Left kidney (tissue), 2 donors: ENCODE data around the gene ADGRL2. TPM values are rescaled to one million over a fixed set of nuclear protein-coding genes. Genes with fewer than 3 reads are reported as not detected.
"Not testable (repeated sequence)": the region's sequence is repeated elsewhere in the genome, so short reads cannot be mapped to it uniquely, and the experiment has no call there.

ENCODE experiments used
- DNase-seq: peaks from one replicate; pipeline ENCODE4 v3.0.0-alpha.2; 2013
- polyA plus RNA-seq: library from polyadenylated mRNA; unstranded; fragments of 120-200 nt; gene quantifications from one replicate; pipeline ENCODE4 v1.2.1, GENCODE V29; 2013; ENCODE audit not compliant: insufficient read length

ADGRL2 gene
- polyA plus RNA-seq, 1 donor, result 180 TPM

- no peak for DNase-seq
These were observed 46.3 kb downstream of the ADGRL2 start for GRCh38 chr1:81847063-81847462.

- no peak for DNase-seq
These were observed 48.3 kb downstream of the ADGRL2 start for GRCh38 chr1:81848880-81849682.

- no peak for DNase-seq
These were observed 49.3 kb downstream of the ADGRL2 start for GRCh38 chr1:81850031-81850430.

- DNase-seq, result no peak
These were observed 49.8 kb downstream of the ADGRL2 start for GRCh38 chr1:81850495-81850894.

- DNase-seq, result no peak
These were observed 50.5 kb downstream of the ADGRL2 start for GRCh38 chr1:81851217-81851616.

GRCh38 chr1:81852961-81853360, 52.2 kb downstream of the ADGRL2 start:
- DNase-seq, result no peak

- no peak for DNase-seq
These were observed 66.5 kb downstream of the ADGRL2 start for GRCh38 chr1:81867235-81867634.

GRCh38 chr1:81869307-81869706, 68.6 kb downstream of the ADGRL2 start:
- DNase-seq, result no peak

GRCh38 chr1:81871091-81871490, 70.4 kb downstream of the ADGRL2 start:
- DNase-seq, result not testable (repeated sequence)

GRCh38 chr1:81873946-81874345, 73.2 kb downstream of the ADGRL2 start:
- DNase-seq, result no peak

- DNase-seq, result no peak
These were observed 73.7 kb downstream of the ADGRL2 start for GRCh38 chr1:81874461-81874860.

GRCh38 chr1:81874940-81875339, 74.2 kb downstream of the ADGRL2 start:
- no peak for DNase-seq

- no peak for DNase-seq
These were observed 76.4 kb downstream of the ADGRL2 start for GRCh38 chr1:81876901-81877733.

- no peak for DNase-seq
These were observed 77.2 kb downstream of the ADGRL2 start for GRCh38 chr1:81877940-81878339.

GRCh38 chr1:81878538-81878937, 77.8 kb downstream of the ADGRL2 start:
- no peak for DNase-seq

GRCh38 chr1:81880781-81881180, 80.0 kb downstream of the ADGRL2 start:
- no peak for DNase-seq

GRCh38 chr1:81885291-81885690, 84.6 kb downstream of the ADGRL2 start:
- DNase-seq, result no peak

GRCh38 chr1:81886292-81886691, 85.6 kb downstream of the ADGRL2 start:
- DNase-seq, result not testable (repeated sequence)

GRCh38 chr1:81887421-81888144, 86.8 kb downstream of the ADGRL2 start:
- no peak for DNase-seq

GRCh38 chr1:81889166-81889565, 88.4 kb downstream of the ADGRL2 start:
- no peak for DNase-seq

GRCh38 chr1:81894867-81895266, 94.1 kb downstream of the ADGRL2 start:
- DNase-seq, result no peak

- DNase-seq, result no peak
These were observed 98.6 kb downstream of the ADGRL2 start for GRCh38 chr1:81899214-81899821.
